CD4-positive, alpha-beta T cell (primary cell): ENCODE results near the gene F5. TPM values are rescaled to one million over a fixed set of nuclear protein-coding genes. Genes with fewer than 3 reads are reported as not detected.

Experiments used
- ATAC-seq: fragments of 200-7000 bp; cut with Tn5 transposase; one replicate; pipeline ENCODE4 v1.10.0; 2022; ENCODE audit warnings: mild to moderate bottlenecking; ENCODE audit not compliant: poor library complexity
- CTCF ChIA-PET: fragments of 350-600 bp; sonication (Branson Sonifier 250); formaldehyde crosslinking; loops from one replicate; lab custom pipeline; 2021; ENCODE audit warnings: antibody characterized with exemption, inconsistent platforms; lab: Charles Lee
- POLR2A ChIA-PET: fragments of 350-600 bp; sonication (Branson Sonifier 250); formaldehyde crosslinking; loops from one replicate; lab custom pipeline; 2021; ENCODE audit warnings: antibody characterized with exemption, inconsistent platforms; lab: Charles Lee
- DNase-seq, 14 experiments: peaks; one replicate each; pipeline ENCODE4 v3.0.0-alpha.2; 2013 to 2020; ENCODE audit warnings: mixed read lengths in 2 of 14
- H3K27ac ChIP-seq, 2 donors: one replicate each; pipeline versions ENCODE4 v1.5.1 to v1.7.0; 2013; ENCODE audit warnings: low read length in 2 of 2, low read depth in 1 of 2, mild to moderate bottlenecking in 1 of 2
- H3K27me3 ChIP-seq, 2 experiments: 1 replicate in 1 of 2; 2 replicates in 1 of 2; pipeline versions ENCODE4 v1.6.1 to v1.7.0; 2013; ENCODE audit warnings: low read length in 2 of 2, control low read depth in 1 of 2, mild to moderate bottlenecking in 1 of 2, moderate library complexity in 1 of 2; ENCODE audit not compliant: insufficient read depth in 2 of 2, control insufficient read depth in 1 of 2
- H3K36me3 ChIP-seq: one replicate; pipeline ENCODE4 v1.6.1; 2013; ENCODE audit warnings: low read length, control low read depth; ENCODE audit not compliant: insufficient read depth
- H3K4me1 ChIP-seq: one replicate; pipeline ENCODE4 v1.6.1; 2013; ENCODE audit warnings: low read length, control low read depth; ENCODE audit not compliant: insufficient read depth
- H3K4me3 ChIP-seq: one replicate; pipeline ENCODE4 v1.5.1; 2013; ENCODE audit warnings: mild to moderate bottlenecking, low read length, moderate library complexity
- H3K9me3 ChIP-seq, 2 experiments: 1 replicate in 1 of 2; 2 replicates in 1 of 2; pipeline versions ENCODE4 v1.6.1 to v1.7.0; 2013; ENCODE audit warnings: low read length in 2 of 2, mild to moderate bottlenecking in 2 of 2, control low read depth in 1 of 2, moderate library complexity in 1 of 2; ENCODE audit not compliant: control insufficient read depth in 1 of 2, insufficient read depth in 1 of 2
- H3K27ac Mint-ChIP-seq: one replicate; pipeline ENCODE4 v1.8.0; 2020; ENCODE audit warnings: mixed read lengths
- H3K27me3 Mint-ChIP-seq: one replicate; pipeline ENCODE4 v1.8.0; 2021; ENCODE audit warnings: mixed read lengths
- H3K36me3 Mint-ChIP-seq: one replicate; pipeline ENCODE4 v1.8.0; 2021; ENCODE audit warnings: low read depth, mixed read lengths
- H3K4me1 Mint-ChIP-seq: one replicate; pipeline ENCODE4 v1.8.0; 2021; ENCODE audit warnings: low read depth, mixed read lengths
- H3K4me3 Mint-ChIP-seq: one replicate; pipeline ENCODE4 v1.8.0; 2020; ENCODE audit warnings: mild to moderate bottlenecking, mixed read lengths
- H3K9me3 Mint-ChIP-seq: one replicate; pipeline ENCODE4 v1.8.0; 2020; ENCODE audit warnings: mixed read lengths
- intact Hi-C, 2 experiments: fragments of 100-400 bp; cut with DNase I in 1 of 2; cut with micrococcal nuclease in 1 of 2; formaldehyde crosslinking; loops; one replicate each; pipeline versions ENCODE4 v1.15.1 to v1.9.0; 2023 to 2025; cut with DNase I, micrococcal nuclease
- total RNA-seq, 174 experiments: library from RNA in 2 of 174; stranded (reverse) in 2 of 174; gene quantifications; one replicate each; pipeline ENCODE4 v1.2.3 and lab custom pipeline; 2021 to 2026
- TF ChIP-seq, protein P1 (sequence below): fragments of 200-600 bp; IDR thresholded peaks from one replicate; pipeline ENCODE4 v1.8.0; 2022; ENCODE audit warnings: antibody characterized with exemption, mild to moderate bottlenecking

The F5 gene
- total RNA-seq, 2 experiments from 2014 or later = 5.4 to 6.2 TPM

DNA sequence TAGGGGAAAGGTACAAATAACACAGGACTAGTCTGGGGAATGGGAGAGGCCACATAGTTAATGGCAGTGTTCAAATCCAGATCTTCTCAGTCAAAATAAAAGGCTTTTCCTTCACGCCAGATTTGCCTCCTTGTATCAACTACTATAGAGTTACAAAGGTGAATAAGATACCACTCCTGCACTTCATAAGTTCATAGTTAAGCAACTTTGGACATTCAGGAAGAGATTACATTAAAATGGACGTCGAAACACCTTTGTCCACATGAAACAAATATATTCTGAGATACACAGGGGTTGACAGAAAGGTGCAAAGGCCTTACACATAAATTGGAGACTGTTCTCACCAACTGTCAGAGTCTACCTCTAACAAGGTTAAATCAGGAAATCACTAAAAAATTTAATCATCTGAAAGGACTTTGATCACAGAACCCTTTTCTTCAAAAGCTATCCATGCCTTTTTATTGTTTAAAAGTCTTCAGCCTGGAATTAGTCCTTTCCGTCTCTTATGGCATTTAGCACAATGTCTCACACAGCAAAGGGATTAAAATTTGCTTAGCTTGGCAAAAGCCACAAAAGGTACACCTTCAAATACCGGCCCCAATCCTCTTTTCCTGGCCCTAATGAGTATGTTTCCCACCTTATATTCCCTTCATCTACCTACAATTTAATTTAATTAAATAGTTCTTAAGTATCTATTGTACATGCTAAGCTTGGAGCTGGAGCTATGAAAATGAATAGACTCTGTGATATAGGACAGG lies 8.1 kb downstream of the F5 start:
- Histone ChIP-seq H3K4me3 (no peak overlapping the region), H3K9me3 (no peaks in the 10 kb centered on the region), H3K4me1 (no peaks in the 10 kb centered on the region), H3K36me3 (no peaks in the 10 kb centered on the region), H3K27ac (no peak overlapping the region), H3K27me3 (no peaks in the 10 kb centered on the region)
- ATAC-seq (no peak), DNase-seq (no peak)
- no peaks in the 10 kb centered on the region for H3K4me1 Mint-ChIP-seq
- ChIA-PET POLR2A (interaction anchor here (0.6 to 1.2 kb wide), 3 partner anchors 9 to 115 kb away, joined by 3 read pairs; partner anchors contain the start of gene F5), CTCF (interaction anchor here (1.0 to 2.1 kb wide), 4 partner anchors 10 to 134 kb away, joined by 3 to 4 read pairs (median 4); no protein-coding TSS in a partner anchor)
- intact Hi-C loops = no loop called here
- TF ChIP-seq, protein P1, sequence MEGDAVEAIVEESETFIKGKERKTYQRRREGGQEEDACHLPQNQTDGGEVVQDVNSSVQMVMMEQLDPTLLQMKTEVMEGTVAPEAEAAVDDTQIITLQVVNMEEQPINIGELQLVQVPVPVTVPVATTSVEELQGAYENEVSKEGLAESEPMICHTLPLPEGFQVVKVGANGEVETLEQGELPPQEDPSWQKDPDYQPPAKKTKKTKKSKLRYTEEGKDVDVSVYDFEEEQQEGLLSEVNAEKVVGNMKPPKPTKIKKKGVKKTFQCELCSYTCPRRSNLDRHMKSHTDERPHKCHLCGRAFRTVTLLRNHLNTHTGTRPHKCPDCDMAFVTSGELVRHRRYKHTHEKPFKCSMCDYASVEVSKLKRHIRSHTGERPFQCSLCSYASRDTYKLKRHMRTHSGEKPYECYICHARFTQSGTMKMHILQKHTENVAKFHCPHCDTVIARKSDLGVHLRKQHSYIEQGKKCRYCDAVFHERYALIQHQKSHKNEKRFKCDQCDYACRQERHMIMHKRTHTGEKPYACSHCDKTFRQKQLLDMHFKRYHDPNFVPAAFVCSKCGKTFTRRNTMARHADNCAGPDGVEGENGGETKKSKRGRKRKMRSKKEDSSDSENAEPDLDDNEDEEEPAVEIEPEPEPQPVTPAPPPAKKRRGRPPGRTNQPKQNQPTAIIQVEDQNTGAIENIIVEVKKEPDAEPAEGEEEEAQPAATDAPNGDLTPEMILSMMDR = no peak
- no peak overlapping the region for H3K27ac Mint-ChIP-seq
- peaks cover 6% of the 10 kb centered on the region for H3K36me3 Mint-ChIP-seq
- no peaks in the 10 kb centered on the region for H3K27me3 Mint-ChIP-seq
- no peaks in the 10 kb centered on the region for H3K9me3 Mint-ChIP-seq
- no peak overlapping the region for H3K4me3 Mint-ChIP-seq

DNA sequence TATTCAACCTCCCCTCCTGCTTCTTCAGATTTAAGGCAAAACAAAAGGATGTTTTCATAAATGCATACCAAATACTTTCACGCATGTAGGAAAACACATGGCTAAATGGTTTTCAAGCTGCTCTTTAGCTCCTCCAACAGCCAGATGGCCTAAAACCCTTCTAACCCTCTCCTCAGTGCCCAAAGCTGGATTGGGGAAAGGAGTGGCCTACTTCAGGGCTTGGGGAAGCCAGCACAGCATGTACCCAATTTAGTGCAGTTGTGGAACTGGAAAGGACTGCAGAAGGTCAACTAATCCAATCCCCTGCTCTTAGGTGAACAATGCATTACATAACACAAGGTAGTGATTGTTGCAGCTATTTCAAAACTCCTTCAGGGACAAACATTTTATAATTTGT lies 9.3 kb downstream of the F5 start:
- no peak overlapping the region for H3K4me3 Mint-ChIP-seq
- Histone ChIP-seq H3K36me3 (no peaks in the 10 kb centered on the region), H3K4me1 (peaks cover 5% of the 10 kb centered on the region), H3K27me3 (no peaks in the 10 kb centered on the region), H3K9me3 (no peaks in the 10 kb centered on the region), H3K27ac (no peak overlapping the region), H3K4me3 (no peak overlapping the region)
- ChIA-PET CTCF (interaction anchor here (2.1 kb wide), 1 partner anchor 135 kb away, joined by 4 read pairs; no protein-coding TSS in a partner anchor), POLR2A (interaction anchor here (0.6 kb wide), 1 partner anchor 116 kb away, joined by 3 read pairs; no protein-coding TSS in a partner anchor)
- ATAC-seq (no peak), DNase-seq (no peak)
- no peaks in the 10 kb centered on the region for H3K27me3 Mint-ChIP-seq
- peaks cover 6% of the 10 kb centered on the region for H3K36me3 Mint-ChIP-seq
- intact Hi-C loops = no loop called here
- no peaks in the 10 kb centered on the region for H3K9me3 Mint-ChIP-seq
- TF ChIP-seq, protein P1 = no peak
- H3K4me1 Mint-ChIP-seq = peaks cover 8% of the 10 kb centered on the region
- no peak overlapping the region for H3K27ac Mint-ChIP-seq

DNA sequence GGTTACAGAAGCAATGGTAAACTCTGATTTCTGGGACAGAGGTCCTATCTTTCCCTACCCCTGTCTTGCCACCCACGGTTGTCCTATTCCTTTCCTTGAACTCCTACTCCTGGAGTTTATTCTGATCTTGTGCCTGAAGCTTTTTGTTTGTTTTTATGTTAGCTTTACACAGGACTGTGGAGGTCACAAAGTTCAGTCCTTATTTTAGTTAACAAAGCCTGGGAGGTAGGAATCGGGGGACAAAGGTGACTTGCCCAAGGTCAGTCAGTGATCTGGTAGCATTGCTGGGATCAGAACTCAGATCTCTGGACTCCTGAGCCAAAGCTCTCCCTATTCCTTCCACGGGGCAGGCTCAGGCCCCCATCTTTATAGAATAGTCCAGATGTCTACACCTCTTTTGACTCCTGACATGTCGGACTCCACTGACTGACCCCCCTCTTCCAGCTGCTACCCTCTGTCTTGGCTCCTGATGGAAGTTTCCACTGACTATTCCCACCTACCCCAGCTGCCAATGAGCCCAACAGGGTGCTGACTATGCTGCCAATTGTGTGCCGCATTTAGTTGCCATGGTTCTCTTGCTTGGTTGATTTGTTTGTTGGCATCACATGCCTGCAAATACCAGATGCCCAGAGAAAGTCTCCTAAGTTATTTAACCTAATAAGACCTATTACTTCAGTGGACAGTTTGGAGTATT lies 9.9 kb downstream of the F5 start:
- Mint-ChIP-seq H3K4me1 (peaks cover 14% of the 10 kb centered on the region), H3K27me3 (no peaks in the 10 kb centered on the region), H3K4me3 (no peak overlapping the region), H3K9me3 (no peaks in the 10 kb centered on the region), H3K36me3 (peaks cover 8% of the 10 kb centered on the region), H3K27ac (no peak overlapping the region)
- Histone ChIP-seq H3K36me3 (no peaks in the 10 kb centered on the region), H3K27me3 (no peaks in the 10 kb centered on the region), H3K4me1 (peaks cover 5% of the 10 kb centered on the region), H3K9me3 (no peaks in the 10 kb centered on the region), H3K27ac (no peak overlapping the region), H3K4me3 (no peak overlapping the region)
- ChIA-PET POLR2A (interaction anchor here (0.6 to 1.3 kb wide), 2 partner anchors 10 to 116 kb away, joined by 3 read pairs; partner anchors contain the start of gene F5), CTCF (interaction anchor here (2.1 kb wide), 1 partner anchor 136 kb away, joined by 4 read pairs; no protein-coding TSS in a partner anchor)
- no peak for DNase-seq
- ATAC-seq = no peak
- intact Hi-C loops = no loop called here
- TF ChIP-seq, protein P1 = no peak
